Hepatocyte (in vitro differentiated cells): Measurements from ENCODE around the gene ERP29. TPM values are rescaled to one million over a fixed set of nuclear protein-coding genes. Genes with fewer than 3 reads are reported as not detected.
"Not testable (repeated sequence)": the region's sequence is repeated elsewhere in the genome, so short reads cannot be mapped to it uniquely, and the experiment has no call there.

ENCODE experiments used
- DNase-seq: peaks from one replicate; pipeline ENCODE4 v3.0.0-alpha.2; 2016; ENCODE audit warnings: low spot score
- H2AFZ ChIP-seq: fragments of 200-600 bp; sonication (generic); 2 replicates; pipeline ENCODE4 v1.6.0; 2016; ENCODE audit warnings: antibody characterized with exemption, mild to moderate bottlenecking
- H3K27ac ChIP-seq: fragments of 200-600 bp; sonication (generic); 2 replicates; pipeline ENCODE4 v1.5.1; 2016; ENCODE audit warnings: mild to moderate bottlenecking
- H3K27me3 ChIP-seq: fragments of 200-600 bp; sonication (generic); 2 replicates; pipeline ENCODE4 v1.6.1; 2016
- H3K36me3 ChIP-seq: fragments of 200-600 bp; sonication (generic); replicated peaks from 2 replicates; pipeline ENCODE4 v1.5.1; 2016; ENCODE audit warnings: low read depth; ENCODE audit not compliant: insufficient read depth
- H3K4me1 ChIP-seq: fragments of 200-600 bp; sonication (generic); 2 replicates; pipeline ENCODE4 v1.5.1; 2016; ENCODE audit warnings: mild to moderate bottlenecking, moderate library complexity; ENCODE audit not compliant: insufficient read depth
- H3K4me2 ChIP-seq: fragments of 200-600 bp; sonication (generic); 2 replicates; pipeline ENCODE4 v1.6.0; 2016
- H3K4me3 ChIP-seq: fragments of 200-600 bp; sonication (generic); 2 replicates; pipeline ENCODE4 v1.5.1; 2016; ENCODE audit warnings: mild to moderate bottlenecking
- H3K79me2 ChIP-seq: fragments of 200-600 bp; sonication (generic); 2 replicates; pipeline ENCODE4 v1.6.0; 2017; ENCODE audit warnings: mild to moderate bottlenecking
- H3K9me2 ChIP-seq: fragments of 200-600 bp; sonication (generic); replicated peaks from 2 replicates; pipeline ENCODE4 v1.6.0; 2017; ENCODE audit warnings: mild to moderate bottlenecking; ENCODE audit not compliant: insufficient read depth
- H3K9me3 ChIP-seq: fragments of 200-600 bp; sonication (generic); 2 replicates; pipeline ENCODE4 v1.5.1; 2016; ENCODE audit warnings: low read depth, mild to moderate bottlenecking
- H4K20me1 ChIP-seq: fragments of 200-600 bp; sonication (generic); 2 replicates; pipeline ENCODE4 v1.6.0; 2016; ENCODE audit warnings: mild to moderate bottlenecking; ENCODE audit not compliant: insufficient read depth, poor library complexity, severe bottlenecking
- EZH2 ChIP-seq: fragments of 200-600 bp; sonication (generic); IDR thresholded peaks from 2 replicates; pipeline ENCODE4 v1.6.1; 2016; ENCODE audit warnings: antibody characterized with exemption, mild to moderate bottlenecking, borderline replicate concordance
- EZH2phosphoT487 ChIP-seq: fragments of 200-600 bp; sonication (generic); IDR thresholded peaks from one replicate; pipeline ENCODE4 v1.6.1; 2018; ENCODE audit warnings: antibody characterized with exemption, mild to moderate bottlenecking, low read depth, moderate library complexity; ENCODE audit not compliant: unreplicated experiment, severe bottlenecking
- WGBS: methylation state at CpG from one replicate; pipeline ENCODE4 v1.1.6; 2016; ENCODE audit warnings: low lambda C conversion rate; ENCODE audit errors: missing lambda C conversion rate; 5-methylcytosine and 5-hydroxymethylcytosine counted together
- polyA plus RNA-seq: library from polyadenylated mRNA; unstranded; fragments of >200 nt; fragmentation: Nextera tagmentation; extraction: Ambion mirVana; gene quantifications from 2 replicates; pipeline ENCODE4 v1.2.1, GENCODE V29; 2016
- total RNA-seq: library from RNA; depleted of rRNA; stranded (reverse); fragments of >200 nt; gene quantifications from 2 replicates; pipeline ENCODE4 v1.2.3, GENCODE V29; 2014
- TF ChIP-seq, protein P1 (sequence below): fragments of 200-600 bp; sonication (generic); IDR thresholded peaks from 2 replicates; pipeline ENCODE4 v1.5.1; 2016; ENCODE audit warnings: antibody characterized with exemption, mild to moderate bottlenecking; ENCODE audit not compliant: poor library complexity

The ERP29 gene
- total and polyA plus RNA-seq, 2 experiments from 2014 or later: 178 to 253 TPM

DNA sequence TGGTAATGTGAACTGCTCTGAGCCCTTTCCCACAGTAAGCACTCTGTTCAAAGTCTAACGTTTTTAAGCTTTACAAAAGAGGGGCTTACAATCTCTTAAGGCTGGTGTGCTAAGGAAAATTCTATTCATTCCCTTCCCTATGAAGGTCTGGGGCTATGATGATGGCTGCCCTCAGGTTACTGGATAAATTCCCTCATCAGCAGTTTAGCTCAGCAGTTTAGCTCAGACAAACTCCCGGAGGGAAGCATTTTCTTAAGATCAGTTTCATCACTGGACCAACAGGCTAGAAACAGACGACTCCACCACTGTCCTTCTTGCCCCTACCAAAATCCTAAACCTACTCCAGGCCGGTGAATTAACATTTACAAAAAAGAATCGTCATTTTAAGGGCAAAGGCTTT, 19.1 kb downstream of the ERP29 start:
- Histone ChIP-seq H3K36me3 (no peaks in the 10 kb centered on the region), H2AFZ (no peak overlapping the region), H3K27me3 (no peaks in the 10 kb centered on the region), H3K4me1 (no peaks in the 10 kb centered on the region), H3K4me3 (no peak overlapping the region), H3K4me2 (no peak overlapping the region), H3K79me2 (no peaks in the 10 kb centered on the region), H3K27ac (no peak overlapping the region), H3K9me3 (no peaks in the 10 kb centered on the region), H4K20me1 (no peaks in the 10 kb centered on the region), H3K9me2 (no peaks in the 10 kb centered on the region)
- DNase-seq: no peak
- TF ChIP-seq EZH2 (no peak), EZH2phosphoT487 (no peak)
- TF ChIP-seq, protein P1, sequence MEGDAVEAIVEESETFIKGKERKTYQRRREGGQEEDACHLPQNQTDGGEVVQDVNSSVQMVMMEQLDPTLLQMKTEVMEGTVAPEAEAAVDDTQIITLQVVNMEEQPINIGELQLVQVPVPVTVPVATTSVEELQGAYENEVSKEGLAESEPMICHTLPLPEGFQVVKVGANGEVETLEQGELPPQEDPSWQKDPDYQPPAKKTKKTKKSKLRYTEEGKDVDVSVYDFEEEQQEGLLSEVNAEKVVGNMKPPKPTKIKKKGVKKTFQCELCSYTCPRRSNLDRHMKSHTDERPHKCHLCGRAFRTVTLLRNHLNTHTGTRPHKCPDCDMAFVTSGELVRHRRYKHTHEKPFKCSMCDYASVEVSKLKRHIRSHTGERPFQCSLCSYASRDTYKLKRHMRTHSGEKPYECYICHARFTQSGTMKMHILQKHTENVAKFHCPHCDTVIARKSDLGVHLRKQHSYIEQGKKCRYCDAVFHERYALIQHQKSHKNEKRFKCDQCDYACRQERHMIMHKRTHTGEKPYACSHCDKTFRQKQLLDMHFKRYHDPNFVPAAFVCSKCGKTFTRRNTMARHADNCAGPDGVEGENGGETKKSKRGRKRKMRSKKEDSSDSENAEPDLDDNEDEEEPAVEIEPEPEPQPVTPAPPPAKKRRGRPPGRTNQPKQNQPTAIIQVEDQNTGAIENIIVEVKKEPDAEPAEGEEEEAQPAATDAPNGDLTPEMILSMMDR: no peak
- WGBS: 92% methylated on average over 5 of the region's 5 CpGs

DNA sequence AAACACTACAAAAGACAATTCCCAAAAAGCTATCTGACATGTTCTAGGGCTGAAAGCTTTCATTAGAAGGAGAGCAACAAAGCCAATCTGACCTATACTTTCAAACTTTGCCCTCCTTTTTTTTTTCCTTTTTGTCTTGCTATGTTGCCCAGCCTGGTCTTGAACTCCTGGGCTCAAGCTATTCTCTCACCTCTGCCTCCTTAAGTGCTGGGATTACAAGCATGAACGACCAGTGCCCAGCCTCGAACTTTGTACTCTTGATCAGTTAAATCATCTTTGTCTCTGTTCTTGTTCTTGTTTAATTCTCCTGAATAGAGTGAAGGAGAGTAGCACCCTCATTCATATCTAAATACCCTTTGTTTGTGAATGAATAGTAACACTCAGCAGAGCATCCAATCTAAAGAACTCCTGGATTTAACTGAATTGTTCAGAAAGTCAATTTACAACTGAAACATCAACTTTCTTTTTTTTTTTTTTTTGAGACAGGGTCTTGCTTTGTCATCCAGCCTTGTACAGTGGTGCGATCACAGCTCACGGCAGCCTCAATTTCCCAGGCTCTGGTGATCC, 22.1 kb downstream of the ERP29 start:
- Histone ChIP-seq H3K9me3 (no peaks in the 10 kb centered on the region), H3K36me3 (no peaks in the 10 kb centered on the region), H3K27me3 (no peaks in the 10 kb centered on the region), H3K27ac (no peak overlapping the region), H3K4me3 (no peak overlapping the region), H2AFZ (no peak overlapping the region), H3K4me2 (no peak overlapping the region), H4K20me1 (no peaks in the 10 kb centered on the region), H3K4me1 (no peaks in the 10 kb centered on the region), H3K9me2 (no peaks in the 10 kb centered on the region), H3K79me2 (no peaks in the 10 kb centered on the region)
- TF ChIP-seq, protein P1: no peak
- TF ChIP-seq EZH2phosphoT487 (no peak), EZH2 (no peak)
- no peak for DNase-seq
- WGBS: 85% methylated on average over 4 of the region's 4 CpGs

DNA sequence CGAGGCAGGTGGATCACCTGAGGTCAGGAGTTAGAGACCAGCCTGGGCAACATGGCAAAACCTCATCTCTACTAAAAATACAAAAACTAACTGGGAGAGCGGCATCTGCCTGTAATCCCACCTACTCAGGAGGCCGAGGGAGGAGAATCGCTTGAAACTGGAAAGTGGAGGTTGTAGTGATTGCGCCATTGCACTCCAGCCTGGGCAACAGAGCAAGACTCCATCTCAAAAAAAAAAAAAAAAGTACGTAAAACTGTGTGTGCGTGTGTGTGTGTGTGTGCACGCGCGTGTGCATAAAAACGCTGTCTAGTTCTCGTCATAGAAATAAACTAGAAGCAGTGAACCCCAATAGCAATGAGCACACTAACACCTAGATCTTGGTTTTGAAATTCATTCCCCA, 23.4 kb downstream of the ERP29 start:
- not testable (repeated sequence) for H3K9me3 ChIP-seq, H3K4me1 ChIP-seq, DNase-seq, H3K36me3 ChIP-seq, H2AFZ ChIP-seq, H3K27me3 ChIP-seq, H3K4me3 ChIP-seq, H3K27ac ChIP-seq, H4K20me1 ChIP-seq, H3K79me2 ChIP-seq, H3K9me2 ChIP-seq, H3K4me2 ChIP-seq
- WGBS: 92% methylated on average over 12 of the region's 12 CpGs

DNA sequence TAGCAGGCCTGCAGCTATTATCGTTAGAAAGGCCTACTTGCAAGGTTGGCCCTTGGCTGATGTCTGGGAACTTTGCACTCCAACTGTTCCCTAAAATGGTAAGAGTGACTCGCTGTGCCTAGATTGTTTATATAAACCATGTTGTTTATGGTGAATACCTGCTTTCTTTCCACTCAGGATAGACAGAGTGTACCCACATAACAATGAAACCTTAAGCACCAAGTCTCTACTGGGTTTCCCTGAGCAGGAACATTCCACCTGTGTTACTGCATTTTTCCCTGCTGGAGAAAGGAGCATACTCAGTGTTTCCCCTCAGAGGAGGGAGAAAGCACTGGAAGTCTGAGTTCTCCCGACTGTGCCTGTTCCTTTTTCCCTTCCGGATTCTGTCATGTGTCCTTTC, 32.8 kb downstream of the ERP29 start:
- no peaks in the 10 kb centered on the region for H3K27me3 ChIP-seq
- H3K9me2 ChIP-seq: no peaks in the 10 kb centered on the region
- no peak overlapping the region for H3K27ac ChIP-seq
- DNase-seq: no peak
- H2AFZ ChIP-seq: no peak overlapping the region
- no peak overlapping the region for H3K4me3 ChIP-seq
- H4K20me1 ChIP-seq: no peaks in the 10 kb centered on the region
- 90% methylated on average over 4 of the region's 4 CpGs for WGBS
- peaks cover 4% of the 10 kb centered on the region for H3K36me3 ChIP-seq
- H3K9me3 ChIP-seq: no peaks in the 10 kb centered on the region
- no peaks in the 10 kb centered on the region for H3K79me2 ChIP-seq
- H3K4me1 ChIP-seq: no peaks in the 10 kb centered on the region
- no peak overlapping the region for H3K4me2 ChIP-seq
- no peak for TF ChIP-seq EZH2
- TF ChIP-seq, protein P1: no peak
- TF ChIP-seq EZH2phosphoT487: no peak
